IMR-90 (cell line): ENCODE measurements around the gene OMG. TPM values are rescaled to one million over a fixed set of nuclear protein-coding genes. Genes with fewer than 3 reads are reported as not detected.
A peak's percentile ranks its signal among the peaks of the same experiment; 100 is the strongest.

Experiments
- ATAC-seq: fragments of 200-7000 bp; cut with Tn5 transposase; 2 replicates; pipeline ENCODE4 v1.9.1; 2020; ENCODE audit warnings: low read depth, mild to moderate bottlenecking, moderate library complexity
- BruUV-seq: library from RNA; stranded (reverse); fragments of 400-500 nt; replicated peaks from 2 replicates; lab custom pipeline; 2021; lab: Mats Ljungman, UMichigan
- CTCF ChIA-PET: fragments of 300-600 bp; formaldehyde crosslinking; extraction: SDS; loops from one replicate; lab custom pipeline; 2021; ENCODE audit warnings: antibody characterized with exemption; lab: Yijun Ruan, JAX
- POLR2A ChIA-PET: fragments of 300-600 bp; sonication (Branson Sonifier 250); formaldehyde crosslinking; loops from one replicate; lab custom pipeline; 2022; ENCODE audit warnings: antibody characterized with exemption; ENCODE audit not compliant: unreplicated experiment; lab: Charles Lee
- DNase-seq: peaks from one replicate; pipeline ENCODE4 v3.0.0; 2013
- H2AFZ ChIP-seq: replicated peaks from 2 replicates; pipeline ENCODE3; 2013; ENCODE audit warnings: low read length, mild to moderate bottlenecking; ENCODE audit not compliant: poor library complexity
- H2AK5ac ChIP-seq: 2 replicates; pipeline ENCODE4 v1.6.1; 2013; ENCODE audit warnings: low read depth, low read length, inconsistent platforms
- H2AK9ac ChIP-seq: replicated peaks from 2 replicates; pipeline ENCODE3; 2013; ENCODE audit warnings: mild to moderate bottlenecking, low read depth, low read length, moderate library complexity; ENCODE audit not compliant: poor library complexity
- H2BK120ac ChIP-seq: 2 replicates; pipeline ENCODE4 v1.6.1; 2013; ENCODE audit warnings: low read depth, low read length, inconsistent platforms
- H2BK15ac ChIP-seq: 3 replicates; pipeline ENCODE4 v1.6.1; 2013; ENCODE audit warnings: low read depth, low read length, inconsistent platforms
- H2BK20ac ChIP-seq: 2 replicates; pipeline ENCODE4 v1.6.1; 2013; ENCODE audit warnings: low read depth, mild to moderate bottlenecking, inconsistent platforms, low read length, moderate library complexity
- H2BK5ac ChIP-seq: 2 replicates; pipeline ENCODE4 v1.6.1; 2013; ENCODE audit warnings: mild to moderate bottlenecking, low read depth, low read length, inconsistent platforms; ENCODE audit not compliant: poor library complexity, severe bottlenecking
- H3K14ac ChIP-seq: replicated peaks from 2 replicates; pipeline ENCODE4 v1.6.1; 2013; ENCODE audit warnings: low read depth, low read length, inconsistent platforms
- H3K18ac ChIP-seq: 2 replicates; pipeline ENCODE4 v1.6.1; 2013; ENCODE audit warnings: low read depth, low read length, control low read depth
- H3K23ac ChIP-seq: 2 replicates; pipeline ENCODE4 v1.6.1; 2013; ENCODE audit warnings: low read depth, low read length, inconsistent platforms
- H3K27ac ChIP-seq: 2 replicates; pipeline ENCODE4 v1.5.1; 2013; ENCODE audit warnings: mild to moderate bottlenecking, control low read depth, low read length; ENCODE audit not compliant: insufficient read depth
- H3K27me3 ChIP-seq: 2 replicates; pipeline ENCODE4 v1.6.1; 2013; ENCODE audit warnings: low read length; ENCODE audit not compliant: control insufficient read depth, insufficient read depth
- H3K36me3 ChIP-seq: 2 replicates; pipeline ENCODE4 v1.6.1; 2013; ENCODE audit warnings: low read length, mixed read lengths; ENCODE audit not compliant: control insufficient read depth, insufficient read depth
- H3K4ac ChIP-seq: 2 replicates; pipeline ENCODE4 v1.6.1; 2013; ENCODE audit warnings: low read depth, low read length, inconsistent platforms
- H3K4me1 ChIP-seq: 2 replicates; pipeline ENCODE4 v1.6.1; 2013; ENCODE audit warnings: low read length, mixed read lengths; ENCODE audit not compliant: control insufficient read depth, insufficient read depth
- H3K4me2 ChIP-seq: 2 replicates; pipeline ENCODE4 v1.6.1; 2013; ENCODE audit warnings: low read depth, mild to moderate bottlenecking, control low read depth, low read length, moderate library complexity
- H3K4me3 ChIP-seq: 2 replicates; pipeline ENCODE4 v1.5.1; 2013; ENCODE audit warnings: low read depth, mild to moderate bottlenecking, control low read depth, low read length, moderate library complexity; ENCODE audit not compliant: insufficient read depth
- H3K56ac ChIP-seq: 2 replicates; pipeline ENCODE4 v1.6.1; 2013; ENCODE audit warnings: low read length, inconsistent platforms; ENCODE audit not compliant: insufficient read depth; ENCODE audit errors: extremely low read depth
- H3K79me1 ChIP-seq, 2 experiments: 2 replicates each; pipeline ENCODE4 v1.6.1; 2013; ENCODE audit warnings: low read length in 2 of 2, inconsistent platforms in 1 of 2, low read depth in 1 of 2
- H3K9ac ChIP-seq: 2 replicates; pipeline ENCODE4 v1.6.1; 2013; ENCODE audit warnings: low read depth, low read length, control low read depth
- H3K9me1 ChIP-seq: 2 replicates; pipeline ENCODE4 v1.6.1; 2013; ENCODE audit warnings: low read length, inconsistent platforms; ENCODE audit not compliant: insufficient read depth
- H3K9me3 ChIP-seq: 2 replicates; pipeline ENCODE4 v1.6.1; 2013; ENCODE audit warnings: low read length; ENCODE audit not compliant: control insufficient read depth, insufficient read depth
- H4K20me1 ChIP-seq: 2 replicates; pipeline ENCODE4 v1.6.1; 2013; ENCODE audit warnings: low read length, inconsistent platforms; ENCODE audit not compliant: insufficient read depth
- H4K5ac ChIP-seq: 2 replicates; pipeline ENCODE4 v1.6.1; 2013; ENCODE audit warnings: mild to moderate bottlenecking, low read depth, low read length, control low read depth
- H4K8ac ChIP-seq, 2 experiments: 2 replicates each; pipeline ENCODE4 v1.6.1; 2013; ENCODE audit warnings: low read depth in 2 of 2, low read length in 2 of 2, control low read depth in 1 of 2, inconsistent platforms in 1 of 2
- H4K91ac ChIP-seq: 2 replicates; pipeline ENCODE4 v1.6.1; 2013; ENCODE audit warnings: low read depth, low read length, inconsistent platforms; ENCODE audit not compliant: insufficient read depth
- BHLHE40 ChIP-seq: fragments of 150-350 bp; IDR thresholded peaks from 2 replicates; pipeline ENCODE4 v1.6.1; 2016; ENCODE audit warnings: mild to moderate bottlenecking, low read depth, low read length
- FOS ChIP-seq: fragments of 150-350 bp; IDR thresholded peaks from 2 replicates; pipeline ENCODE4 v1.6.1; 2016; ENCODE audit warnings: low read depth, low read length
- MAFK ChIP-seq: IDR thresholded peaks from 2 replicates; pipeline ENCODE4 v1.6.1; 2012; ENCODE audit warnings: low read depth, low read length, improper control_type of control experiment
- MAZ ChIP-seq: IDR thresholded peaks from 2 replicates; pipeline ENCODE4 v1.6.1; 2012; ENCODE audit warnings: low read depth, mild to moderate bottlenecking, low read length, improper control_type of control experiment, moderate library complexity, borderline replicate concordance
- MXI1 ChIP-seq: IDR thresholded peaks from 2 replicates; pipeline ENCODE4 v1.6.1; 2012; ENCODE audit warnings: low read depth, mild to moderate bottlenecking, low read length, moderate library complexity, borderline replicate concordance
- NFE2L2 ChIP-seq: fragments of 150-350 bp; IDR thresholded peaks from 2 replicates; pipeline ENCODE4 v1.6.1; 2016; ENCODE audit warnings: low read depth, mild to moderate bottlenecking, low read length
- POLR2A ChIP-seq: IDR thresholded peaks from 2 replicates; pipeline ENCODE4 v1.6.1; 2012; ENCODE audit warnings: mild to moderate bottlenecking, low read depth, low read length
- RAD21 ChIP-seq: IDR thresholded peaks from 2 replicates; pipeline ENCODE4 v1.6.1; 2012; ENCODE audit warnings: low read length, improper control_type of control experiment
- RFX5 ChIP-seq: IDR thresholded peaks from 2 replicates; pipeline ENCODE4 v1.8.0; 2012; ENCODE audit warnings: low read depth, mild to moderate bottlenecking, low read length, moderate library complexity
- WGBS, 2 experiments: methylation state at CpG; one replicate each; pipeline versions ENCODE4 v1.1.5 to v1.1.7; 2013; ENCODE audit warnings: missing lambda C conversion rate in 2 of 2; ENCODE audit not compliant: insufficient read length in 1 of 2; ENCODE audit errors: extremely low coverage in 2 of 2; 5-methylcytosine and 5-hydroxymethylcytosine counted together
- dilution Hi-C: fragments of 300-500 bp; cut with HindIII; formaldehyde crosslinking; loops from one replicate; pipeline ENCODE4 v1.14.3; 2018; ENCODE audit warnings: low sequenced_read_pairs; ENCODE audit not compliant: unreplicated experiment
- in situ Hi-C: fragments of 300-500 bp; cut with MboI; formaldehyde crosslinking; loops from 3 replicates; pipeline ENCODE4 v1.14.3; 2019; ENCODE audit warnings: low sequenced_read_pairs, inconsistent platforms, mixed read lengths
- intact Hi-C: fragments of 100-400 bp; cut with micrococcal nuclease; formaldehyde crosslinking; loops from 2 replicates; pipeline ENCODE4 v1.10.0; 2022
- polyA plus RNA-seq, 3 experiments: library from polyadenylated mRNA; depleted of rRNA; stranded (reverse); fragments of >200 nt; gene quantifications; 2 replicates each; pipeline ENCODE4 v1.2.3, GENCODE V29; 2012; ENCODE audit warnings: low replicate concordance in 1 of 3
- total RNA-seq: library from RNA; depleted of rRNA; stranded (reverse); fragments of >200 nt; gene quantifications from 2 replicates; pipeline ENCODE4 v1.2.3, GENCODE V29; 2012

OMG gene
- total and polyA plus RNA-seq, 2 of the 4 experiments (the other 2 are of a cell fraction): 0.18 TPM; not detected in 1

DNA sequence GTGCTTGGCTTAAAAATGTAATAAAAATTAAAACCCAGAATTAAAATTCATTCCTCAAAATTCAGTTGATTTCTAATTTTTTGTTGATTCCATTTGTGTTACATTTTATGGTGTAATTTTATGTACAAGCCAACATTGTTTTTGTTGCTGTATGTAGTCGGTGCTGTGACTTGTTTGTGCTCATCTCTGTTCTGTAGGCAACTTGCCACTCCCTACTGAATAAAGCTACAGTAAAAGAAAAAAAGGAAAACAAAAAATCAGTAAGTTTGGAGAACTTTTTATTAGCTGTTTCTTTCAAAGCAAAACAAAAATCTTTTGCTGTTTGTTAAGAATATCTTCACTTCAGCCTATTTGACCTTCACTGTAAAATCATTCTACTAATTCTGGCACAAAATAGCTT, 44.3 kb downstream of the OMG start:
- no peak for ATAC-seq
- intact Hi-C loops: loop anchor here (5.0 kb wide), 1 partner anchor 120 kb away; no protein-coding TSS in a partner anchor
- POLR2A ChIA-PET: no interaction called here

More for the DNA sequence above, 44.3 kb downstream of the OMG start:
- Histone ChIP-seq H4K8ac (peak overlapping the region in 1 of 2 experiments; percentile 11; a peak in 1 of 4 replicates), H3K9me3 (no peaks in the 10 kb centered on the region), H3K9ac (no peak overlapping the region), H2BK120ac (0 out of 2 replicates have a peak overlapping the region, but pooled peaks have one; percentile 4), H4K91ac (peak overlapping the region; percentile 24; the same call in 1 of the 2 replicates), H2AK5ac (no peak overlapping the region), H3K18ac (peak overlapping the region; percentile 67; the same call in 1 of the 2 replicates), H3K23ac (no peak overlapping the region), H3K4ac (no peak overlapping the region), H2BK5ac (peak overlapping the region; percentile 76), H3K4me2 (peak overlapping the region; percentile 49; the same call in 1 of the 2 replicates), H3K27ac (no peak overlapping the region), H3K14ac (0 out of 2 replicates have a peak overlapping the region, but pooled peaks have one; percentile 15), H2AFZ (no peak overlapping the region), H3K79me1 (peaks cover 6 to 19% of the 10 kb centered on the region in 2 experiments), H3K56ac (no peak overlapping the region), H3K4me3 (no peak overlapping the region), H3K4me1 (peaks cover 13% of the 10 kb centered on the region; the same call in 1 of the 2 replicates), H2AK9ac (no peak overlapping the region), H2BK20ac (0 out of 2 replicates have a peak overlapping the region, but pooled peaks have one; percentile 2), H4K20me1 (0 out of 2 replicates have a peak, but pooled peaks cover 6% of the 10 kb centered on the region), H3K36me3 (peaks cover 2% of the 10 kb centered on the region; the same call in 1 of the 2 replicates), H3K27me3 (no peaks in the 10 kb centered on the region), H2BK15ac (no peak overlapping the region; the same call in 2 of the 3 replicates), H3K9me1 (peaks cover 2% of the 10 kb centered on the region; the same call in 1 of the 2 replicates), H4K5ac (peak overlapping the region; percentile 56; the same call in 1 of the 2 replicates)
- no peak for TF ChIP-seq RFX5
- no peak for TF ChIP-seq POLR2A
- TF ChIP-seq MAZ: no peak
- TF ChIP-seq MXI1: no peak
- TF ChIP-seq MAFK: no peak
- TF ChIP-seq FOS: no peak
- TF ChIP-seq RAD21: no peak
- TF ChIP-seq BHLHE40: no peak
- no peak for TF ChIP-seq NFE2L2
- dilution Hi-C loops (no loop called here), in situ Hi-C loops (no loop called here)
- CTCF ChIA-PET: interaction anchor here (0.8 kb wide), 1 partner anchor 9 kb away, joined by 3 read pairs; no protein-coding TSS in a partner anchor
- DNase-seq: no peak
- no TSS peak for BruUV-seq
- WGBS, 2 experiments: no CpG with 5 or more reads among the region's 1 CpG
